Neural progenitor cell (in vitro differentiated cells): Measurements from ENCODE around the gene ZNF808. TPM values are rescaled to one million over a fixed set of nuclear protein-coding genes. Genes with fewer than 3 reads are reported as not detected.
A peak's percentile ranks its signal among the peaks of the same experiment; 100 is the strongest.

Experiments
- DNase-seq: peaks from one replicate; pipeline ENCODE4 v3.0.0-alpha.2; 2016; ENCODE audit warnings: low spot score
- H2AFZ ChIP-seq: fragments of 200-600 bp; sonication (generic); replicated peaks from 2 replicates; pipeline ENCODE4 v1.6.1; 2016; ENCODE audit warnings: antibody characterized with exemption
- H3F3A ChIP-seq: fragments of 200-600 bp; sonication (generic); 2 replicates; pipeline ENCODE4 v1.6.1; 2016; ENCODE audit warnings: antibody characterized with exemption, low read depth
- H3K27ac ChIP-seq: fragments of 200-600 bp; sonication (generic); 2 replicates; pipeline ENCODE4 v1.5.1; 2016; ENCODE audit warnings: mild to moderate bottlenecking
- H3K27me3 ChIP-seq: fragments of 200-600 bp; sonication (generic); 2 replicates; pipeline ENCODE4 v1.6.1; 2016; ENCODE audit warnings: mild to moderate bottlenecking, moderate library complexity
- H3K36me3 ChIP-seq: fragments of 200-600 bp; sonication (generic); 2 replicates; pipeline ENCODE4 v1.5.1; 2016
- H3K4me1 ChIP-seq: fragments of 200-600 bp; sonication (generic); 2 replicates; pipeline ENCODE4 v1.6.1; 2016; ENCODE audit warnings: mixed run types
- H3K4me2 ChIP-seq: fragments of 200-600 bp; sonication (generic); 2 replicates; pipeline ENCODE4 v1.6.1; 2016
- H3K4me3 ChIP-seq: fragments of 200-600 bp; sonication (generic); 2 replicates; pipeline ENCODE4 v1.5.1; 2016
- H3K79me2 ChIP-seq: fragments of 200-600 bp; sonication (generic); 2 replicates; pipeline ENCODE4 v1.6.1; 2016; ENCODE audit warnings: low read depth
- H3K9ac ChIP-seq: fragments of 200-600 bp; sonication (generic); 2 replicates; pipeline ENCODE4 v1.6.1; 2016
- H3K9me3 ChIP-seq: fragments of 200-600 bp; sonication (generic); 2 replicates; pipeline ENCODE4 v1.5.1; 2016; ENCODE audit warnings: low read depth
- H4K20me1 ChIP-seq: fragments of 200-600 bp; sonication (generic); 2 replicates; pipeline ENCODE4 v1.6.1; 2016; ENCODE audit warnings: low read depth
- H3K27ac Mint-ChIP-seq: 3 replicates; pipeline ENCODE4 v1.8.0; 2021; ENCODE audit warnings: mixed read lengths
- H3K27me3 Mint-ChIP-seq: 2 replicates; pipeline ENCODE4 v1.8.0; 2022; ENCODE audit warnings: low read depth, mild to moderate bottlenecking, inconsistent platforms, moderate library complexity, mixed read lengths; ENCODE audit not compliant: insufficient read depth
- H3K36me3 Mint-ChIP-seq: 3 replicates; pipeline ENCODE4 v1.8.0; 2021; ENCODE audit warnings: mixed read lengths
- H3K4me1 Mint-ChIP-seq: 3 replicates; pipeline ENCODE4 v1.8.0; 2021; ENCODE audit warnings: mixed read lengths
- H3K4me3 Mint-ChIP-seq: 3 replicates; pipeline ENCODE4 v1.8.0; 2021; ENCODE audit warnings: mild to moderate bottlenecking, moderate library complexity, mixed read lengths
- H3K9me3 Mint-ChIP-seq: 3 replicates; pipeline ENCODE4 v1.8.0; 2020; ENCODE audit warnings: mixed read lengths
- EZH2 ChIP-seq: fragments of 200-600 bp; sonication (generic); IDR thresholded peaks from 2 replicates; pipeline ENCODE4 v1.6.1; 2017; ENCODE audit warnings: antibody characterized with exemption, mild to moderate bottlenecking, moderate library complexity
- EZH2phosphoT487 ChIP-seq: fragments of 200-600 bp; sonication (generic); IDR thresholded peaks from 2 replicates; pipeline ENCODE4 v1.6.1; 2017; ENCODE audit warnings: antibody characterized with exemption
- total RNA-seq: library from RNA; depleted of rRNA; stranded (reverse); fragments of >200 nt; gene quantifications from 2 replicates; pipeline ENCODE4 v1.2.3, GENCODE V29; 2015; ENCODE audit warnings: low replicate concordance
- TF ChIP-seq, protein P1 (sequence below): fragments of 200-600 bp; sonication (generic); IDR thresholded peaks from 2 replicates; pipeline ENCODE4 v1.5.1; 2017; ENCODE audit warnings: antibody characterized with exemption, mild to moderate bottlenecking

ZNF808 gene
- total RNA-seq, 1 donor from 2014 or later = 18.9 TPM

DNA sequence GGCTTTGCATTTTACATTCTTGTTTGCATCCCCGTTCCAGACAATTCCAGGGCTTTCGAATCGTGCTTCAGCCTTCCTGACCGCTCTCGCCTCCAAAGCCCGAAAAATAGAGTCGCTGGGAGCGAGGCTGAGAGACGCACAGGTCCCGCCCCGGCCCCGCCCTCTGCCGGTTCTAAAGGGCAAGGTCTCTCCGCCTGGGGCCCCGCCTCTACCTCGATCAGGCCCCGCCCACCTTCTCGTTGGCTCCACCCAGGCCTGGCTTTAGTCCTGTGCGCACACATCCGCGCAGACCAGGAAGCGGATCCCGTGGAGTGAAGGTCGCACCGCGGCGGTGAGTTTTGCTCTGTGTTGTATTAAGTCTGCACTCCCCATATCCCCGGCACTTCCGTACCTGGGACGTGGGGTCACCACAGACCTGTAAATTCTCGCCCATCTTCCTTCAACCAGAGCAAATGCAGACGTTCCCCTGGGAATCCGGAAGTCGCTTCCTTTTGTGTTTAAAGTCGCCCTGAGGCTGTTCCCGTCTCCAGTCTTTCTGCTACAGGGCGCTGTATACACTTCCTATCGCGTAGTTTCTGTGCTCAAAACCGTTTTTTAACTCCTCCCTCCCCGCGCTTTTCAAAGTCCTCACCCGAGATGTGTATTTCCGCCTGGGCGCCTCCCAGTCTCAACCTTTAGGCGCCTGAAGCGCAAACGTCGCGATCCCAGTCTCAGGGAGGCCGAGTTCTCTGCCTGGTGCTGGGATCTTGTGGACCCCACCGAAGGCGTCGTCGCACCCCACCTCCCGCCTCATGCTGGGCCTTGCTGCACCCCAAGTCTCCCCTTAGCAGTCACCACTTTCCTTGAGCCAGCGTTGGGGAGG lies 42.8 kb downstream of the ZNF808 start, which contains the start of gene ZNF701:
ZNF701 (plus strand) TSS at position 288 of the 862 bp plus-strand sequence. CDS start 3,861 bp downstream, outside the sequence.
- Histone ChIP-seq H3K27me3 (no peaks in the 10 kb centered on the region), H3K4me3 (peak within 1 kb of the TSS; percentile 72), H3K27ac (peak within 1 kb of the TSS; percentile 66), H3K9me3 (no peaks in the 10 kb centered on the region), H3K79me2 (peaks cover 20% of the 10 kb centered on the region), H3K9ac (peak within 1 kb of the TSS; percentile 60), H3K4me1 (peaks cover 6% of the 10 kb centered on the region), H3K36me3 (no peaks in the 10 kb centered on the region), H3F3A (peaks cover 22% of the 10 kb centered on the region), H3K4me2 (peak within 1 kb of the TSS; percentile 92), H4K20me1 (no peaks in the 10 kb centered on the region), H2AFZ (peak within 1 kb of the TSS; percentile 66)
- Mint-ChIP-seq H3K36me3 (peaks cover 35% of the 10 kb centered on the region), H3K4me1 (peaks cover 6% of the 10 kb centered on the region), H3K4me3 (peak within 1 kb of the TSS; percentile 95), H3K27me3 (peaks cover 4% of the 10 kb centered on the region), H3K27ac (peak within 1 kb of the TSS; percentile 81), H3K9me3 (peaks cover 19% of the 10 kb centered on the region)
- TF ChIP-seq, protein P1, sequence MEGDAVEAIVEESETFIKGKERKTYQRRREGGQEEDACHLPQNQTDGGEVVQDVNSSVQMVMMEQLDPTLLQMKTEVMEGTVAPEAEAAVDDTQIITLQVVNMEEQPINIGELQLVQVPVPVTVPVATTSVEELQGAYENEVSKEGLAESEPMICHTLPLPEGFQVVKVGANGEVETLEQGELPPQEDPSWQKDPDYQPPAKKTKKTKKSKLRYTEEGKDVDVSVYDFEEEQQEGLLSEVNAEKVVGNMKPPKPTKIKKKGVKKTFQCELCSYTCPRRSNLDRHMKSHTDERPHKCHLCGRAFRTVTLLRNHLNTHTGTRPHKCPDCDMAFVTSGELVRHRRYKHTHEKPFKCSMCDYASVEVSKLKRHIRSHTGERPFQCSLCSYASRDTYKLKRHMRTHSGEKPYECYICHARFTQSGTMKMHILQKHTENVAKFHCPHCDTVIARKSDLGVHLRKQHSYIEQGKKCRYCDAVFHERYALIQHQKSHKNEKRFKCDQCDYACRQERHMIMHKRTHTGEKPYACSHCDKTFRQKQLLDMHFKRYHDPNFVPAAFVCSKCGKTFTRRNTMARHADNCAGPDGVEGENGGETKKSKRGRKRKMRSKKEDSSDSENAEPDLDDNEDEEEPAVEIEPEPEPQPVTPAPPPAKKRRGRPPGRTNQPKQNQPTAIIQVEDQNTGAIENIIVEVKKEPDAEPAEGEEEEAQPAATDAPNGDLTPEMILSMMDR = peak; percentile 27
- TF ChIP-seq EZH2phosphoT487 = no peak
- DNase-seq = peak; percentile 95

DNA sequence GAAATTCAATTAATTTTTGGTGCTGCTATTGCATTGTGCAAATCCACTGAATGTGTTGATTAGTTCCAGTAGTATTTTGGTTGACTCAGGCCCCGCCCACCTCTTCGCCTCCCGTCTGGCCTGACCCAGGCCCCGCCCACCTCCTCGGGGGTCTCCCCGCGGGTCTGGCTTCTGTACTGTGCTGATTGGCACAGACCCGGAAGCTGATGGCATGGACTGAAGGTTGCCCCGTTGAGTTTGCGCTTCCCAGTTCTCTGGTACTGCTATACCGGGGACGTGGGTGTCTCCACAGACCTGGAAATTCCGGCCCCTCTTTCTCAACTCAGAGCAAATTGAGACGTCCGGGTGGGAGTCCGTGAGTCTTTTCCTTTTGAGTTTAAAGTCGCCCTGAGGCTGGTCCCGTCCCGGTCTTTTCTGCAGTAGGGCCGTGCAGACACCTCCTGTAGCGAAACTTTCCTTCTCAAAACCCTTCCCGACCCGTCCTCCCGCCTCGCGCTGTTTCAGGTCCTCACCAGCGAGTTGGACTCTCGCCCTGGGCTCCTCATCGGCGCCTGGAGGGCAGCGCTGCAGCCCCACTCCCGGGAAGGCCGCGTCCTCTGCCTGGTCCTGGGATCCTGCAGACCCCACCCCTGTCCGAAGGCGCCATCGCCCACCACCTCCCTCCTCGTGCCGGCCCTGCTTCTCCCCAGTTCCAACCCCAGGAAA lies 57.4 kb downstream of the ZNF808 start:
- Mint-ChIP-seq H3K4me3 (no peak overlapping the region), H3K4me1 (no peaks in the 10 kb centered on the region), H3K9me3 (peaks cover 46% of the 10 kb centered on the region), H3K36me3 (peaks cover 59% of the 10 kb centered on the region), H3K27me3 (peaks cover 3% of the 10 kb centered on the region), H3K27ac (no peak overlapping the region)
- DNase-seq = no peak
- no peaks in the 10 kb centered on the region for H3K79me2 ChIP-seq
- H3K9ac ChIP-seq = no peak overlapping the region
- no peak overlapping the region for H2AFZ ChIP-seq
- no peak overlapping the region for H3K4me3 ChIP-seq
- H3F3A ChIP-seq = no peaks in the 10 kb centered on the region
- H3K36me3 ChIP-seq = peaks cover 16% of the 10 kb centered on the region
- TF ChIP-seq EZH2phosphoT487 (no peak), EZH2 (no peak)
- TF ChIP-seq, protein P1 = no peak
- H3K4me1 ChIP-seq = no peaks in the 10 kb centered on the region
- no peaks in the 10 kb centered on the region for H3K9me3 ChIP-seq
- H3K4me2 ChIP-seq = no peak overlapping the region
- no peaks in the 10 kb centered on the region for H4K20me1 ChIP-seq
- no peak overlapping the region for H3K27ac ChIP-seq
- H3K27me3 ChIP-seq = no peaks in the 10 kb centered on the region

DNA sequence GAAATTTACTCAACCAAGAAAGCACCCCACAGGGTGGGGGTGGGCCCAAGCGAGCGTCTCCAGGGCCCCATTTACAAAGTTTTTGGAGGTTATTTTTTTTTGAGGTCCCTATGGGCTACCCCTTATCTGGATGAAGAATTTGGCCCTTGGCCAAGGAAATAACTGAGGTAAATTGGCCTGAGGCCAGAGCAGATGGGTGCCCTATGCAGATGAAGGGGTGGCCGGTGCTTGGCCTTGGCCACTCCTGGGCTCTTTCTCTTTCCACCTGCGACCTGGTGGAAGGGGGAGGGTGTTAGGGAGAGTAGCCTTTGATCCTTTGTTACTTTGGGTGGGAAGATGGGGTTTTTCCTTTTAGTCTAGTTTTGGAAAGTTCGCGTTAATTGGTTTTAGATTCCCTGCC lies 58.1 kb downstream of the ZNF808 start:
- H3K4me3 ChIP-seq = no peak overlapping the region
- H2AFZ ChIP-seq = no peak overlapping the region
- Mint-ChIP-seq H3K4me3 (no peak overlapping the region), H3K36me3 (peaks cover 61% of the 10 kb centered on the region), H3K4me1 (no peaks in the 10 kb centered on the region), H3K9me3 (peaks cover 47% of the 10 kb centered on the region), H3K27me3 (peaks cover 3% of the 10 kb centered on the region), H3K27ac (no peak overlapping the region)
- no peaks in the 10 kb centered on the region for H4K20me1 ChIP-seq
- H3K4me1 ChIP-seq = no peaks in the 10 kb centered on the region
- H3K9ac ChIP-seq = no peak overlapping the region
- no peaks in the 10 kb centered on the region for H3K9me3 ChIP-seq
- no peaks in the 10 kb centered on the region for H3K27me3 ChIP-seq
- peaks cover 16% of the 10 kb centered on the region for H3K36me3 ChIP-seq
- H3K27ac ChIP-seq = no peak overlapping the region
- TF ChIP-seq EZH2phosphoT487 (no peak), EZH2 (no peak)
- TF ChIP-seq, protein P1 = no peak
- no peak for DNase-seq
- no peak overlapping the region for H3K4me2 ChIP-seq
- no peaks in the 10 kb centered on the region for H3K79me2 ChIP-seq
- H3F3A ChIP-seq = no peaks in the 10 kb centered on the region
